Activated CD8-positive, alpha-beta memory T cell treated with anti-CD3 and anti-CD28 coated beads, Interleukin-2, amount 10 ng/mL, durations not matched to agents 7 days and 5 days (primary cell): ENCODE results near the gene VGLL1. TPM values are rescaled to one million over a fixed set of nuclear protein-coding genes. Genes with fewer than 3 reads are reported as not detected.

Source experiments
- ATAC-seq: fragments of 150-1000 bp; cut with Tn5 transposase; one replicate; pipeline ENCODE4 v1.10.0; 2021; ENCODE audit warnings: moderate library complexity
- CTCF ChIA-PET: fragments of 350-600 bp; sonication (Branson Sonifier 250); formaldehyde crosslinking; loops from one replicate; lab custom pipeline; 2021; ENCODE audit warnings: antibody characterized with exemption; lab: Charles Lee
- DNase-seq: peaks from one replicate; pipeline ENCODE4 v3.0.0-alpha.2; 2020
- H3K27ac Mint-ChIP-seq: one replicate; pipeline ENCODE4 v1.8.0; 2021; ENCODE audit warnings: mild to moderate bottlenecking, mixed read lengths
- H3K27me3 Mint-ChIP-seq: one replicate; pipeline ENCODE4 v1.8.0; 2021; ENCODE audit warnings: mixed read lengths
- H3K36me3 Mint-ChIP-seq: one replicate; pipeline ENCODE4 v1.8.0; 2021; ENCODE audit warnings: mild to moderate bottlenecking, mixed read lengths
- H3K4me1 Mint-ChIP-seq: one replicate; pipeline ENCODE4 v1.8.0; 2021; ENCODE audit warnings: mixed read lengths
- H3K4me3 Mint-ChIP-seq: one replicate; pipeline ENCODE4 v1.8.0; 2021; ENCODE audit warnings: mild to moderate bottlenecking, moderate library complexity, mixed read lengths
- H3K9me3 Mint-ChIP-seq: one replicate; pipeline ENCODE4 v1.8.0; 2022; ENCODE audit warnings: low read depth, mixed read lengths
- total RNA-seq, 2 experiments: library from RNA; stranded (reverse); gene quantifications; one replicate each; pipeline ENCODE4 v1.2.3, GENCODE V29; 2021

Gene VGLL1, protein sequence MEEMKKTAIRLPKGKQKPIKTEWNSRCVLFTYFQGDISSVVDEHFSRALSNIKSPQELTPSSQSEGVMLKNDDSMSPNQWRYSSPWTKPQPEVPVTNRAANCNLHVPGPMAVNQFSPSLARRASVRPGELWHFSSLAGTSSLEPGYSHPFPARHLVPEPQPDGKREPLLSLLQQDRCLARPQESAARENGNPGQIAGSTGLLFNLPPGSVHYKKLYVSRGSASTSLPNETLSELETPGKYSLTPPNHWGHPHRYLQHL
- not detected for total RNA-seq

DNA sequence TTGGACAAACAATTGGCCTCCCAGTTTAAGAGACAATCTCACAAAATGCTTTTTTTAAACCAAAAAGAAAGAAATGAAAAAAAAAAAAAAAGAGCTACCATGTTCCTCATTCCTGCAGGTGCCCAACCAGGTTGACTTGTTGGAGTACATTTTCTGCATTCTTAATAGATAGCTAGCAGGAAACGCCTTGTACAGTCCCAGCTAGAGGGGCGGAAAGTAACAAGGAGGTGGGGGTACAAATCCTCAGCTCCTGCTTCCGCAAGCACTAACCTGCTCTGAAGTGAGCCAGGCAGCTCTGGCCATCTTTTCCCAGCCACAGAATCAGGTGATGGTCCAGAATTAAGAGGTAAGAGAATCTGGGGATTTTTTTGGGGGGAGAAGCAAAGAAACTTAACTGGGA is at the start of gene VGLL1:
Gene VGLL1, plus strand, starts transcription at position 265 of the 400 bp plus-strand sequence. CDS start 3,806 bp downstream, outside the sequence.
- no peak for DNase-seq
- peaks cover 2% of the 10 kb centered on the region for H3K27me3 Mint-ChIP-seq
- ATAC-seq: no peak
- no peak within 1 kb of the TSS for H3K4me3 Mint-ChIP-seq
- H3K4me1 Mint-ChIP-seq: peaks cover 3% of the 10 kb centered on the region
- no peaks in the 10 kb centered on the region for H3K9me3 Mint-ChIP-seq
- peaks cover 1% of the 10 kb centered on the region for H3K36me3 Mint-ChIP-seq
- H3K27ac Mint-ChIP-seq: no peak within 1 kb of the TSS
- CTCF ChIA-PET: no interaction called here

DNA sequence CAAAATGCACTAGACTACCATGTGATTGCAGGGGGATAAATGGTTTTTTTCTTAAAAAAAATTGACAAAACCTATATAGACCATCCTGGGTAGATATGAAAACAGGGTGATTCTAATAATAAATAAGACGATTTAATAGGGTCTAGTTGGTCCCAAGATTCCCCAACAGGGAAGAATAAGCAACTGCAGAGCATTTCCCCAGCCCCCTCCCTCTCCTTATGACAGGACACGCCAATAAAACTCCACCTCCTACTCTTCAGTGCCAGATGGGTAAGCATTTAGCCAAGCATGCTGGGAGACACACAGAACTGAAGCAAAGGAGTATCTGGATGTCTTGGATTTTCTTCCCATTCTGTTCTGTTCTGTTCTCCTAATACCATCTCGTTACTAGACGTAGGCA is 44.4 kb upstream of the VGLL1 start, which contains the start of gene BRS3:
Gene BRS3, plus strand, starts transcription at position 301 of the 400 bp plus-strand sequence. CDS start 168 bp downstream, outside the sequence.
- Mint-ChIP-seq H3K4me1 (no peaks in the 10 kb centered on the region), H3K4me3 (no peak within 1 kb of the TSS), H3K9me3 (no peaks in the 10 kb centered on the region), H3K27me3 (peaks cover 75% of the 10 kb centered on the region), H3K27ac (no peak within 1 kb of the TSS), H3K36me3 (no peaks in the 10 kb centered on the region)
- no peak for ATAC-seq
- no peak for DNase-seq
- CTCF ChIA-PET: no interaction called here

DNA sequence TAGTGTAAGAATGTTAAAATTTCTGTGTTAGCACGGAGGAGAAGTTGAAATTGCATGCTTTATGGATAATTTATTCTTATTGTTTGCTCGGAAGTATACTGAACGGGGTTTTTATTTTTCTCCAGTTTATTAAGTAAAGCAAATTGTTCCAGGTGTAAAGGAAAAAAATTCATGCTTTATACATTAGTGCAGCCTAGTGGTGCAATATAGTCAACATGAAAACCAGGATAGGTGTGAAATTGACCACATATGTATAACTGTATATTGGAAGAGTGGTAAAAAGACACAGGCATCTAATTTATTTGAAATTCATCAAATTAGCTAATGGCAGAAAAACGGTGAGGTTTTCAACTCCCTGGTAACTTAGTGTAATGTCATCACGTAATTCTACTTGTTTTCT is 43.3 kb upstream of the VGLL1 start:
- ATAC-seq (no peak), DNase-seq (no peak)
- CTCF ChIA-PET: no interaction called here
- Mint-ChIP-seq H3K36me3 (no peaks in the 10 kb centered on the region), H3K4me3 (no peak overlapping the region), H3K9me3 (no peaks in the 10 kb centered on the region), H3K27ac (no peak overlapping the region), H3K4me1 (no peaks in the 10 kb centered on the region), H3K27me3 (peaks cover 75% of the 10 kb centered on the region)

DNA sequence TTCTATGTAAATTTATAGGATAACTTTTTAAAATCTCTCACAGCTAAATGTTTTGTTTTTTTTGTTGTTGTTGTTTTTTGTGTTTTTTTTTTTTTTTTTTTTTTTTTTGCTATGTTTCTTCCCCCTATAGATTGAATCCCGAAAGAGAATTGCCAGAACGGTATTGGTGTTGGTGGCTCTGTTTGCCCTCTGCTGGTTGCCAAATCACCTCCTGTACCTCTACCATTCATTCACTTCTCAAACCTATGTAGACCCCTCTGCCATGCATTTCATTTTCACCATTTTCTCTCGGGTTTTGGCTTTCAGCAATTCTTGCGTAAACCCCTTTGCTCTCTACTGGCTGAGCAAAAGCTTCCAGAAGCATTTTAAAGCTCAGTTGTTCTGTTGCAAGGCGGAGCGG is 40.2 kb upstream of the VGLL1 start:
- Mint-ChIP-seq H3K9me3 (no peaks in the 10 kb centered on the region), H3K4me1 (peaks cover 10% of the 10 kb centered on the region), H3K27ac (no peak overlapping the region), H3K4me3 (no peak overlapping the region), H3K36me3 (no peaks in the 10 kb centered on the region), H3K27me3 (peaks cover 52% of the 10 kb centered on the region)
- CTCF ChIA-PET: no interaction called here
- DNase-seq (no peak), ATAC-seq (no peak)

DNA sequence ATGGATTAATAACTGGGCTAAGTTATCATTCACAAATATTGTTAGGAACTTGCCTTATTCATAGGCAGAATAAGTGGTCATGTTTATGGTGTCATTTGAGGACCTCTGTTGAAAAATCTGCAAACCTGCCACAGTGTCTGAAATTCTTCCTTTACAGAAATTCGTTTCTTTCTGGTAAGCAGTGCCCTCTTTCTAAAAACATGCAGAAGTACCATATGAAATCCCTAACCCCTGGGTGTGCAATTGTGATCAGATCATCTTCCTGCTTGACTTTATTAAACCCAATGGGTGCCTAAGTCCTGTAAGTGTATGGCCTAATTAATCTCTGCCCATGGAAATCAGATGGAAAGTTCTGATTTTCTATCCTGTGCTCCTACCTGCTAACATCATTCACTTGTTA is 39.0 kb upstream of the VGLL1 start:
- DNase-seq: no peak
- CTCF ChIA-PET: no interaction called here
- Mint-ChIP-seq H3K27me3 (peaks cover 46% of the 10 kb centered on the region), H3K36me3 (no peaks in the 10 kb centered on the region), H3K27ac (no peak overlapping the region), H3K9me3 (no peaks in the 10 kb centered on the region), H3K4me1 (peaks cover 10% of the 10 kb centered on the region), H3K4me3 (no peak overlapping the region)
- no peak for ATAC-seq

DNA sequence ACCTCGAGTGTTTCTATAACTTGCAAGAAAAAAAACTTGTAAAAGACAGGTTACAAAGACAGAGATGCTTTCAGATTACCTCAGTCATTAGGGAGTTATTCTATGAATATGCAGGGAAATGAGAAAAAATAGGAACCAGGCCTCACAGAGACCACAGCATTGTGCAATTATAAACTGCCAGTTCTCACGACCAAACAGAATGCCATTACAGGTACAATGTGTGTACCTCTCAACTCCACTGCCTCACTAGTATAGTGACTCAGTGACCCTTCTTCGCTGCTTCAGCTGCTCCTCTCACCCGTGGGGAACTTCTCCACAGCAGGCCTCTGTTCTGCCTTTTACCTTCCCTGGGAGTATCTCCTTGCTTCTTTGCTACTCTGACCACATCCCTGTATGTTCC is 37.0 kb upstream of the VGLL1 start:
- Mint-ChIP-seq H3K27me3 (peaks cover 27% of the 10 kb centered on the region), H3K36me3 (peaks cover 4% of the 10 kb centered on the region), H3K9me3 (no peaks in the 10 kb centered on the region), H3K27ac (peak overlapping the region; percentile 67), H3K4me1 (peaks cover 16% of the 10 kb centered on the region), H3K4me3 (peak overlapping the region; percentile 24)
- ATAC-seq (no peak), DNase-seq (no peak)
- CTCF ChIA-PET: interaction anchor here (2.2 kb wide), 1 partner anchor 82 kb away, joined by 5 read pairs; no protein-coding TSS in a partner anchor

DNA sequence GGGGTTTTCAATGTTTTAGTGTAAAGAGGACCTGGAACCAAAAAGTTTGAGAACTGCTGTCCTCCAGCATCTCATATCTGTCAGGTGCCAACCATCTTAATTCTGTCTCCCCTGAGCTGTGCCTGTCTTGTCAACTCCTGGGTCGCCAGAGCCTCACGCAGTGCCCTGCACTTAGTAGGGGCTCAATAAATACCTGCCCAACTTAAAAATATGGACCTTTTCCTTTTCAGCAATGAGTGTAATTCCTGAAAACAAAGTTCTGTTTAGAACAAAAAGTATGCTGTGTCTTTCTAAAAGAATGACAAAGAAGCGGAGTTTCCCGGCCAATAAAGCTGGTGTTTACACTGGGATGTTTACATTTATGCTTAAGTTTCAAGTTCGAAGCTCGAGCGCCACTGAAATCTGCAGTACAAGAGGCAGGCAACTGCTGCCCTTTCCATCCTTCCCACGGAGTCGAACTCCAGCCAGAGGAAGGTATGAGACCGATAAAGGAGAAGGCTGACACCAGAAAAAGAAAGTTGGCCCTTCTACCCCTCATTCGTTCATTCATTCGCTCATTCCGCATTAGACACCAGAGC is 35.7 kb upstream of the VGLL1 start:
- ATAC-seq: no peak
- H3K4me3 Mint-ChIP-seq: peak overlapping the region; percentile 85
- CTCF ChIA-PET: interaction anchor here (1.0 to 2.2 kb wide), 3 partner anchors 81 to 86 kb away, joined by 3 to 7 read pairs (median 5); no protein-coding TSS in a partner anchor

DNA sequence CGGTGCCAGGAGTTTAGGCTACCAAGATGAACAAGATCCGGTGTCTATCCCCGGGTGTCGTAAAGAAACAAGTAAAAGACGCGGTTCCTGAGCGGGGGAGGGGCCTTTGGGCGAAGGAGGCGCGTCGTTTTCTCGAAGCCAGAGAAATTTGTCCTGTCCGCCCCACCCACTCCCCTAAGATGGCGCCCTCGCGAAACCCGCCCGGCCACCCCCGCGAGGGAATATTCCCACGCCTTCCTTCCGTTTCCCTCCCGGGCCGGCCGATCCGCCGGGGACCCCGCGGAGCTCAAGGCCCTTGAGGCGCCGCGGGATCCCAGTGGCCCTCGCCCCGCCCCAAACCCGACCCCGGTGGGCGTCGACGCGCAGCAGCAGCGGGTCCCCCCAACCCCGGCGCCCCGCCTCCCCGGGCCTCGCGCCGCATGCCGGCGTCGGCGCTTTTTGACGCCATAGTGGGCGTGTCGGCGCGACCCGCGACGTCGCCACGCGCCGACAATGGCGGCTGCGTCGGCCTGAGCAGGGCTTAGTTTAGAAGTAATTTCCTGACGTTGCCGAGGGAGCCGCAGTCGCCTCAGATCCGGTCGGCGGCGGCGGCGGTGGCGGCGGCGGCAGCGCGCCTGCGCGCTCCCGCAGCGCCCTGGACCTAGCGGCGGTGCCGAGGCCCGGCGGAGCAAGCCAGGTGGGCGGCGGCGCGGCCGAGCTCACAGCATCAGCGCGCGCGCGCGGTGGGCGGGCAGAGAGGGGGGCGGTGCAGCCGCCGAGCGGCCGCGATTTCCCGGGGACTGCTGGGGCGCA is 35.1 kb upstream of the VGLL1 start:
- peak overlapping the region; percentile 92 for H3K4me3 Mint-ChIP-seq
- CTCF ChIA-PET: interaction anchor here (1.0 to 2.2 kb wide), 3 partner anchors 80 to 86 kb away, joined by 3 to 7 read pairs (median 5); no protein-coding TSS in a partner anchor
- peaks cover 9% of the 10 kb centered on the region for H3K27me3 Mint-ChIP-seq
- peak overlapping the region; percentile 95 for H3K27ac Mint-ChIP-seq
- ATAC-seq: peak; percentile 83
- H3K4me1 Mint-ChIP-seq: peaks cover 29% of the 10 kb centered on the region
- DNase-seq: peak; percentile 94
- peaks cover 15% of the 10 kb centered on the region for H3K36me3 Mint-ChIP-seq
- H3K9me3 Mint-ChIP-seq: no peaks in the 10 kb centered on the region

More for the DNA sequence above, 35.7 kb upstream of the VGLL1 start:
- peaks cover 11% of the 10 kb centered on the region for H3K36me3 Mint-ChIP-seq
- peak overlapping the region; percentile 95 for H3K27ac Mint-ChIP-seq
- no peaks in the 10 kb centered on the region for H3K9me3 Mint-ChIP-seq
- DNase-seq: no peak
- peaks cover 25% of the 10 kb centered on the region for H3K4me1 Mint-ChIP-seq
- H3K27me3 Mint-ChIP-seq: peaks cover 14% of the 10 kb centered on the region

DNA sequence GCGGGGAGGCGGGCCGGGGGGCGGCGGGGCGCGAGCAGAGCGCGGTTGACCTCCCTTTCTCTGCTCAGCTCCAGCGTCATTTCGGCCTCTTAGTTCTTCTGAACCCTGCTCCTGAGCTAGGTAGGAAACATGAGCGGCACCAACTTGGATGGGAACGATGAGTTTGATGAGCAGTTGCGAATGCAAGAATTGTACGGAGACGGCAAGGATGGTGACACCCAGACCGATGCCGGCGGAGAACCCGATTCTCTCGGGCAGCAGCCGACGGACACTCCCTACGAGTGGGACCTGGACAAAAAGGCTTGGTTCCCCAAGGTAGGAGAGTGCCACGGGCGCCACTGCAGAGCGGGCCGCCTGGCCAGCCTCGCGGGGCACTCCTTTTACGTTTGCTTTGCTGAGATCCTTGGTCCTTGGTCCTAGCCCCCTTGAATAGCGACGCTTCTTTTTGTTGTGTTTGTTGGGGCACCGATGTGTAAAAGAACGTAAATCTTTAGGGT is 34.4 kb upstream of the VGLL1 start, which contains the start of gene HTATSF1:
Gene HTATSF1, plus strand, starts transcription at position 37 of the 497 bp plus-strand sequence. Its CDS starts 93 bp downstream, at position 130.
- Mint-ChIP-seq H3K4me3 (peak within 1 kb of the TSS; percentile 92), H3K27ac (peak within 1 kb of the TSS; percentile 95), H3K9me3 (no peaks in the 10 kb centered on the region), H3K36me3 (peaks cover 16% of the 10 kb centered on the region), H3K4me1 (peaks cover 29% of the 10 kb centered on the region), H3K27me3 (peaks cover 4% of the 10 kb centered on the region)
- peak; percentile 10 for ATAC-seq
- DNase-seq: no peak
- CTCF ChIA-PET: interaction anchor here (0.8 to 2.1 kb wide), 3 partner anchors 11 to 85 kb away, joined by 3 to 7 read pairs (median 3); no protein-coding TSS in a partner anchor

DNA sequence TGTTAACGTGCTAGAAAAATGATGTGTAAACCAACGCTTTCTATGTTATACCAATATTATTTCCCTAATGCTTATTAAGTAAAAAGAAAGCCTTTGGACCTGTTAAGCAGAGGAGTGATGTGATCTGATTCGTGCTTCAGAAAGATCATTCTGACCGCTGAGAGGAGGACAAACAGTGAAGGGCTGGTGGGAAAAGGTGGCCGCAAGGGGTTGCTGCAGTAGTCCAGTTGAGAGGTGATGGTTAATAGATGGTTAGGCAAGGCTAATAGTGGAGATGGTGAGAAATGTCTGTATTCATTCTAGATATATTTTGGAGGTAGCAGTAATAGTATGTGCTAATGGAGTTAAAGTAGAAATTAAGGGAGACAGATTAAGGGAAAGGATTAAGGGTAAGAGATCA is 12.9 kb upstream of the VGLL1 start:
- CTCF ChIA-PET: no interaction called here
- Mint-ChIP-seq H3K27ac (no peak overlapping the region), H3K27me3 (no peaks in the 10 kb centered on the region), H3K9me3 (no peaks in the 10 kb centered on the region), H3K4me1 (peaks cover 6% of the 10 kb centered on the region), H3K36me3 (peaks cover 9% of the 10 kb centered on the region), H3K4me3 (no peak overlapping the region)
- ATAC-seq (no peak), DNase-seq (no peak)

DNA sequence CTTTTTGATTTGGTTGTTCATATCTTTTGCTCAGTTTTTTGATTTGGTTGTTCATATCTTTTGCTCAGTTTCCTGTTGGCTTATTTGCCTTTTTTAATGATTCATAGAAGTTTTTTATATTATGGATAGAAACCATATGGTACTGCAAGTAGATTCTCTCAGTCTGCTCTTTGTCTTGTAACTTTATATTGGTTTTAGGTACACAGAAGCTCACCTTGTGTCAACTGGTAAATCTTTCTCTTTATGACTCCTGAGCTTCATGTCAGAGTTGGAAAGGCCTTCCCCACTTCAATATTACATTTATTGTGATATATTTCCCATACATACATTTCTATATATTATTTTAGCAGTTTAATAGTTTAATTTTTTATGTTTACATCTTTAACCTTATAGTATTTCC is 8.2 kb upstream of the VGLL1 start:
- Mint-ChIP-seq H3K36me3 (peaks cover 3% of the 10 kb centered on the region), H3K9me3 (no peaks in the 10 kb centered on the region), H3K4me3 (no peak overlapping the region), H3K4me1 (peaks cover 6% of the 10 kb centered on the region), H3K27me3 (no peaks in the 10 kb centered on the region), H3K27ac (no peak overlapping the region)
- CTCF ChIA-PET: no interaction called here
- no peak for ATAC-seq
- DNase-seq: no peak

DNA sequence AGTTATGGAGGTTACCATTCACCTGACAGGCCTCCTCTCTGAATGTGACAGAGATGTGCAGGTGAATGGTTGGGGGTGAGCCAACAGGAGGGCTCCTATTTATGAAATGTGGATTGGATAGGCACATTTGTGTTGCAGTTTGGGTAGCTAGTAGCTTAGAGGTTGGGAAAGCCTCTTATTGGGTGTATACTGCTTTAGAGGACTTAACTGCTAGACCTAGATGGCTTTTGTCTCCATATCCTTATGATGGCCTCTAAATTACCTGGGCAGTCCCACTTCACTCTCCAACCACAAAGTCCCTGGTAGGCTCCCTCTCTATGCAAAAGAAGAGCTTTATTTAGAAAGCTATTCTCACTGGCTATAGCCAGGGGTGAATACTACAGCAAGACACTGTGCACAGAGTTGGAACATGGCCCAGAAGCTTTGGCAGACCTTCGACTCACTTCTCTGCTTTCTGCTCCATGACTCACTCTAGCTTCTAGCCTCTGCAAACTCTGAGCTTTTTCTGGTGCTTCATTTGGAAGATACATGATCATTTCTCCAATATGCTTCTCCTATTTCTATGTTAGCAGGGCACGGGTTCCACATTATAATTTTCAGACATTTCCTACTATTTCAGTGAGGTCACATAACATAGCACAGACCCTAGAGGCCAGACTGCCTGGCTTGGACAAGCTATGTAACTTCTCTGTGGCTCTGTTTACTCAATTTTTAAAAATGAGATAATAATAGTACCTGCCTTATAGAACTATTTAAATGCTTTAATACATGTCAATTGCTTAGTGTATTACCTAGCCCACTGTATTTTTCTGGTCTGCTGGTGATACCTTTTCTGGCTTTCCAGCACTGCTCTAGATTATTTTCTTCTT is 6.0 kb upstream of the VGLL1 start:
- CTCF ChIA-PET: no interaction called here
- H3K9me3 Mint-ChIP-seq: no peaks in the 10 kb centered on the region
- H3K4me3 Mint-ChIP-seq: no peak overlapping the region
- H3K4me1 Mint-ChIP-seq: peaks cover 9% of the 10 kb centered on the region
- DNase-seq (no peak), ATAC-seq (no peak)
- peaks cover 5% of the 10 kb centered on the region for H3K36me3 Mint-ChIP-seq
- H3K27ac Mint-ChIP-seq: no peak overlapping the region
- H3K27me3 Mint-ChIP-seq: no peaks in the 10 kb centered on the region
